ENCODE data around the gene RTP5. TPM values are rescaled to one million over a fixed set of nuclear protein-coding genes. Genes with fewer than 3 reads are reported as not detected.
"Not testable (repeated sequence)": the region's sequence is repeated elsewhere in the genome, so short reads cannot be mapped to it uniquely, and the experiment has no call there.

Gene RTP5
- total RNA-seq, 1 experiment from 2014 or later = not detected

DNA sequence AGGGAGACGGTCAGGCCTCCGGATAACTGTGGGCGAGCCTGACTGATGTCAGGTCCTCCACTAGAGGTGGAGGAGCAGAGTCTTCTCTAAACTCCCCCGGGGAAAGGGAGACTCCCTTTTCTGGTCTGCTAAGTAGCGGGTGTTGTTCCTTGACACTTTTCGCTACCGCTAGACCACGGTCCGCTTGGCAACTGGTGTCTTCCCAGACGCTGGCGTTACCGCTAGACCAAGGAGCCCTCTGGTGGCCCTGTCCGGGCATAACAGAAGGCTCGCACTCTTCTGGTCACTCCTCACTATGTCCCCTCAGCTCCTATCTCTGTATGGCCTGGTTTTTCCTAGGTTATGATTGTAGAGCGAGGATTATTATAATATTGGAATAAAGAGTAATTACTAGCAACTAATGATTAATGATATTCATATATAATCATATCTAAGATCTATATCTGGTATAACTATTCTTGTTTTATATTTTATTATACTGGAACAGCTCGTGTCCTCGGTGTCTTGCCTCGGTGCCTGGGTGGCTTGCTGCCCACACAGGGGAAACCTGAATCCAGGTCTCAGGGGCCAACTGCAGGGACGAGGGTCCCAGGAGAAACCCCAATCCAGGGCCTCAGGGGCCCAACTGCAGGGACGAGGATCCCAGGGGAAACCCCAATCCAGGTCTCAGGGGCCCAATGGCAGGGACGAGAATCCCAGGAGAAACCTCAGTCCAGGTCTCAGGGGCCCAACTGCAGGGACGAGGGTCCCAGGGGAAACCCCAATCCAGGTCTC lies 6.4 kb downstream of the RTP5 start:
- in situ Hi-C loops (cut with HindIII; ENCODE audit: low pct_unique_long_range_greater_than_20kb, low sequenced_read_pairs) = not testable (repeated sequence)
- DNase-seq (ENCODE audit: low read depth, low spot score) = peak; percentile 56

DNA sequence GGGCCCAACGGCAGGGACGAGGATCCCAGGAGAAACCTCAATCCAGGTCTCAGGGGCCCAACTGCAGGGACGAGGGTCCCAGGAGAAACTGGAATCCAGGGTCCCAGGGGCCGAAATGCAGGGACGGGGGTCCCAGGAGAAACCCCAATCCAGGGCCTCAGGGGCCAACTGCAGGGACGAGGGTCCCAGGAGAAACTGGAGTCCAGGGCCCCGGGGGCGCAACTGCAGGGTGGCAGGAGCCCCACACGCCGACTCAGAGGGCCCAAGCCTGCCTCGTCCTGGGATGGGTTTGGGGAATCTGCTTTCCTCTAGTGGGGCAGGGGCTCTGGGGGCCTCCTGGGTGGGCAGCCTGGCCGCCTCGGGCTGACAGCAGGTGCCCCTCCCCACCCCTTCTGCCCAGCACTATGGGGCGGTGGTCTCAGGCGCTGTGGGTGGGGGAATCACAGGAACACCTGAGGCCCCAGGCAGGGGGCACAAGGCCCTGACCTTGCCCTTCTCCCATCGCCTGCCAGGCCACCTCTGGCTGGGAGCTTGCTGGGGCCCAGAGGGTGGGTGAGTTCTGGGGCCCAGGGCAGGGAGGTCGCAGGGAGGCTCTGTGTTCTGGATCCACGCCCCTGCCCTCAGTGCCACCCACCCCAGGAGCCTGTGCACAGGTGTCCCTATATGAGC lies 7.1 kb downstream of the RTP5 start:
- no peak for DNase-seq (ENCODE audit: low read depth, low spot score)
- in situ Hi-C loops (cut with HindIII; ENCODE audit: low pct_unique_long_range_greater_than_20kb, low sequenced_read_pairs) = no loop called here

DNA sequence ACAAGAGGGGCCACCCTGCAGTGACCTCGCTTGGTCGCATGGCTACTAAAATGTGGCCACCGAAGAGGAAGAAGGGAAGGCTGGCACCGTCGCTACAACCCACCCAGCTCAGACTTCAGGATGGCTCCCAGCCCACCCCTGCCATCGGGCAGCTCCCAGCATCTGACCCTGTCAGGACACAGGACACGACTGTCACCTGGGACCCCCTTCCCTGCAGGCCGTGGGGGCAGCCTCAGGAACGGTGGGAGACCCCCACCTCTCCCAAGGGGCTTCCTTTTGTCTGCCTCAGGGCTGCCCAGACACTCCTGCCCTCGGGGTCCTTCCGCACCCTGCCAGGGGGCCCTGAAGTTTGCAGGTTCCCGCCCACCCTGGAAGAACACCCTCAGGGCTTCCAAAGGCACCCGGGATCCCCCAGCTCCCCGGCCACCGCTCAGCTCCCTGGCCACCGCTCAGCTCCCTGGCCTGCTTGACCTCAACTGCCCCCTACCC lies 7.7 kb downstream of the RTP5 start:
- DNase-seq (ENCODE audit: low read depth, low spot score) = no peak
- in situ Hi-C loops (cut with HindIII; ENCODE audit: low pct_unique_long_range_greater_than_20kb, low sequenced_read_pairs) = no loop called here

DNA sequence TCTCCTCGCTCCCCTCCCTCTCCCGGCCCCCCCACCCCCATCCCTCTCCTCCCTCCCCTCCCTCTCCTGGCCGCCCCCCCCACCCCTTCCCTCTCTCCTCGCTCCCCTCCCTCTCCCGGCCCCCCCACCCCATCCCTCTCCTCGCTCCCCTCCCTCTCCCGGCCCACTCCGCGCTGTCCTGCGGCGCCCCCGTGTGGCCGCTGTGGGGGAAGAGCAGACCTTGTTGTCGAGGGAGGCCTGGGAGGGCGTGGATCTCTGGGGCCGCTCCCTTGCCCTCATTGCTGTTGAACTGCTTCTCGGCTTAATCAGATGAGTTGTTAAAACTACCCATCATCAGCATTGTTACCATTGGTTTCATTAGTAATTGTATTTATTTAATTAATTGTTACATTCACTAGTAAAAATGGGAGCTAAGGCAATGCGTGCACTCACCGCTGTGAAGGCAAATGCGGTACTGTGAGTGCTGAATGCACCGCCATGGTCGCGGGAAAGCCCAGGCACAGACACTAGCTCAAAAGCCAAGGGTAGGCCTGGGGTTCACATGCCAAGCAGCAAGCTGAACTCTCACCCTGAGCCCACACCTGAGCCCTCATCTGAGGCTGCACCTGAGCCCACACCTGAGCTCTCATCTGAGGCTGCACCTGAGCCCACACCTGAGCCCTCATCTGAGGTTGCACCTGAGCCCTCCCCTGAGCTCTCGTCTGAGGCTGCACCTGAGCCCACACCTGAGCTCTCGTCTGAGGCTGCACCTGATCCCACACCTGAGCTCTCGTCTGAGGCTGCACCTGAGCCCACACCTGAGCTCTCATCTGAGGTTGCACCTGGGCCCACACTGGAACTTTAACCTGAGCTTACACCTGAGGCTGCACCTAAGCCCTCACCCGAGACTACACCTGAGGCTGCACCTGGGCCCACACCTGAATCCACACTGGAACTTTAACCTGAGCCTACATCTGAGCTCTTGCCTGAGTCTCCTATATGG lies 8.8 kb downstream of the RTP5 start:
- DNase-seq (ENCODE audit: low read depth, low spot score) = peak; percentile 75
- in situ Hi-C loops (cut with HindIII; ENCODE audit: low pct_unique_long_range_greater_than_20kb, low sequenced_read_pairs) = no loop called here

DNA sequence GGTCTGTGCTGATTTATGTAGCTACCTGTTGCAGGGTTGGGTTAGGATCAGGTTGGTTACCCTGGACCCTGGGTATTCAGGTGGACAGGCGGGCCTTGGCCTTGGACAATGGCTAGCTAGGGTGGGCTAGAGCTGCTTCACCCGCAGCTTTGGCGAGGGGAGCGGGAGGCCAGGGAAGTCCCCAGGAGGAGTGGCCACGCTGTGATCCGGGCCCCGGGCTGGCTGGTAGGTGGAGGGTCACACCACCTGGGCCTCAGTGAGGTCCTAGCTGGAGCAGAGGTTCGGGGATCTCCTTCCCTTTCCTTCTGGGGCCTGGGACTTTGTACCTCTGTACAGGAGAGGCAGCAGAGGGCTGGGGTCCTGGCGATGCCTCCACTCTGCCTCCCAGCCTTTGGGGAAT lies 9.8 kb downstream of the RTP5 start:
- no peak for DNase-seq (ENCODE audit: low read depth, low spot score)
- in situ Hi-C loops (cut with HindIII; ENCODE audit: low pct_unique_long_range_greater_than_20kb, low sequenced_read_pairs) = no loop called here

DNA sequence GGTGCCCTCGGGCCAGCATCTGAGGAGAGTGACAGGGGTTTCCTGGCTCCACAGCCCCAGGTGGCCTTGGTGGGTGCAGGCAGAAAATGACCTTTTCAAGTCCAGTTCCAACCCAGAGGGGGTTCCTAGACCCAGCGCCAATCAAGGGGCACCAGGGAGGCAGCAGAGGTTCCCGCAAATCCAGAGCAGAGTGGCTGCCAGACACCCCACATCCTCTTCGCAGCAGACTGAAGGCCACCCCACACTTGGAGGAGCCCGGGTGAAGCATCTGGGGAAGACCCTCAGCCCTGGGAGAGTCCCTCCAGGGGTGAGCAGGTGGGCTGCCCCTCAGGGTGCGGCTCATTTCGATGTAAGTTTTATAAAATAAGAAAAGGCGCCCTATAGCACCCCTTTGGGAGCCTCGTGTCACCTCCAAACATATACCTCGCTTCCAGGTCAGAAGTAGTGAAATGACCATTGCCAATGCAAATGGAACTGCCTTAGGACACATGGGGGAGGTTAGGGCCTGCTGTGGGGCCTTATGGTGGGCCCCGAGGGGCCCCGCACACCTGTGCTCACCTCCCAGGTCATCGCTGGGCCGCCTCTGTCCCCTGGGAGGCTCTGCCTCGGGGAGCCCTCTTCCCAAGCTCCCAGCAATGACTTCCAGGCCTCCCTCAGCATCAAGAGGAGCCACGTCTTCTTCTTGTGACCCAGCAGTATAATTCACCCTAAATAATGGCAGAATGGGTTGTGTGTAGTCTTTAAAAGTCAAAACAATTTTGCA lies 11.0 kb downstream of the RTP5 start:
- DNase-seq (ENCODE audit: low read depth, low spot score) = no peak

DNA sequence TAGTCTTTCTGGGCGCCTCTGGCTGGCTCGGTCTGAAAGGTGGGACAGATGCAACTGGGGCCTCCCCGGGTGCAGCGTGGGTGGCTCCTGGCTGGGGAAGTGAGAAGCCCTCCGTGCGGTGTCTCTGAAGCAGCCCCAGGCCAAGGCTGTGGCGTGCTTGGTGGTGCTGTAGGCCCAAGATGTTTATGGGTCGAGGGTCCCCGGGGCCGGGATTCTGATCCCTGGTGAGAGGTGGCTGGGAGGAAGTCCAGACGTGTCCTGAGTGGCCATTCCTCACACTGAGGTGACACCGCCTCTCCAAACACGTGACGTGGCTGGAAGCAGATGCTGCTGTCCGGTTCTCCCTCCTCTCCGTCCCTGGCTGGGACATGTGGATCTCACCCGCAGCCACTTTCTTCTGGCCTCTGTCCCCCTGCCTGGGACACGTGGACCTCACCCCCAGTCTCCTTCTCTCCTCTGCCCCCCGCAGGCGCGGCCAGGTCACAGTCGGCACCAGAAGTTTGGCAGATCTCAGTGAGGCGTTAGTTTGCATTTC lies 12.6 kb downstream of the RTP5 start:
- in situ Hi-C loops (cut with HindIII; ENCODE audit: low pct_unique_long_range_greater_than_20kb, low sequenced_read_pairs) = no loop called here
- DNase-seq (ENCODE audit: low read depth, low spot score) = peak; percentile 20

More for the DNA sequence above, 11.0 kb downstream of the RTP5 start:
- in situ Hi-C loops (cut with HindIII; ENCODE audit: low pct_unique_long_range_greater_than_20kb, low sequenced_read_pairs) = no loop called here

DNA sequence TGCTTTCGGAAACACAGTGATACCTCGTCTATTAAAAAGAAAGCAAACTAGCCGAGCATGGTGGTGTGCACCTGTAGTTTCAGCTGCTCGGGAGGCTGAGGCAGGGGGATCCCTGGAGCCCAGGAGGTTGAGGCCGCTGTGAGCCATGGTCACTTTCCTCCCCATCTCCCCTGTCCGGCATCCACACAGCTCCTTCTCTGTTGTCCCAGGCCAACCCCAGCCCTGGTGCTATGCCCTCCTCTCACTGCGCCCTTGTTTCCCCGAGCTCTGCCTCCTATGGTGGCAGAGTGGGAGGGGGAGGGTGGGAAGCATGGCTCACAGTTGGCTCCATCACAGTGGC lies 15.4 kb downstream of the RTP5 start:
- in situ Hi-C loops (cut with HindIII; ENCODE audit: low pct_unique_long_range_greater_than_20kb, low sequenced_read_pairs) = no loop called here
- DNase-seq (ENCODE audit: low read depth, low spot score) = no peak

DNA sequence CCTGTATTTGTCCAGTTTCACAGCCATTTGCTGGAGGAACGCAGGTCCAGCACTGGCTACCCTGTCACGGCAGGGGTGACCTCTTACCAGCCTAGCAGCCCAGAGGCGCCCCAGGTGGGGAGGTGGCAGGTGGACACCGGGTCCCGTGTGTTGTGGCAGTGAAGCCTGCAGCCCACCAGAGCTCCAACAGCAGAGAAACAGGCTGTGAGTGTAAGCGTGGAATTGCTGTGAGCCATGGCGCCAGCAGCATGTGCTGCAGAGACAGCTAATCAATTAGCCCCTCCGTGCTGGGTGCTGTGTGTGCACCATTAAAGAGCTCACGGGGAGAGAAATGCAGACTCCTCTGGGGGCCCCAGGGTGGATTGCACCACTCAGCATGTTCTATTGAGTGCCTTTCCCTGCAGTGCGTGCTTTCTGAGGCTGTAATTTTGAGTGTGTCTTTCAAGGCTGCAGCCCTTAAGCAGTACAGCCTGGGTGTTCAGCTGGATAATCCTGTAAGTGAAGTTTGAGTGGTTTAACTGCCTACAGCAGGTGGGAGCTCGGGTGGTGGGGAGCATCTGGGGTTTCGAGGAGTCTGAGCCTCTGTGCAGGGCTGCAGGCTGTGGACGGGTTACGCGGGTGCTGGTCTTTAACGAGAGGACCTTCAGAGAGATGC lies 15.9 kb downstream of the RTP5 start:
- in situ Hi-C loops (cut with HindIII; ENCODE audit: low pct_unique_long_range_greater_than_20kb, low sequenced_read_pairs) = no loop called here
- no peak for DNase-seq (ENCODE audit: low read depth, low spot score)

DNA sequence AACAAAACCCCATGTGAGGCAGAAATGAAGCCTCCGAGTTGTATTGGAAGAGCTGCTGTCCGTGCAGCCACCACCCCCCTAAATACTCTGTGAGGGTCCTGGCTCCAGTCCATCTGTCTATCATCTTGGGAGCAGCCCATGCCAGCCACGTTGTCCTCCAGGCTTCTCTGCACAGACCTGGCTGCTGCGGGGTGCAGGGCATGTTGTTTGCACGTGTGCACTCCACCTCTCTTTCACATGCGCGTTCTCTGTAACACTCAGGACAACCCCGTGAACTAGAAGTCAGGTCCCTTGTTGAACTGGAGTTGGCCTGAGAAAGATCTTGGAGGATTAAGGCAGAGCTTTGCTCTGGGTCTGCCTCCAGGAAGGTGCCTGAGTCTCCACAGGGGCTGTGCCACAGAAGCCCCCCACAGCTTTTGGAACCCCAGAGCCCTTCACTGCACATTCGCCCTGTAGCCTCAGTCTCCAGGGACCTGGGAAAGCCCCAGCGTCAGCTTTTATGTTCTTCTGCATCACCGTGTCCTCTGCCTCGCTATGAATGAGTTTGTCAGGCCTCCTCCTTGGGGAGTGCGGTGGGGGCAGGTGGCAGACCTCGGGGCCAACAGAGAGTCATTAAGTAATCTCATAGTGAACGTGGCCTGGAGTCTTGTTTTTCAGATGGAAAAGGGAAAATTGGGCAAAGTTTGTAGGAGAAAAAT lies 16.6 kb downstream of the RTP5 start:
- in situ Hi-C loops (cut with HindIII; ENCODE audit: low pct_unique_long_range_greater_than_20kb, low sequenced_read_pairs) = no loop called here
- no peak for DNase-seq (ENCODE audit: low read depth, low spot score)

DNA sequence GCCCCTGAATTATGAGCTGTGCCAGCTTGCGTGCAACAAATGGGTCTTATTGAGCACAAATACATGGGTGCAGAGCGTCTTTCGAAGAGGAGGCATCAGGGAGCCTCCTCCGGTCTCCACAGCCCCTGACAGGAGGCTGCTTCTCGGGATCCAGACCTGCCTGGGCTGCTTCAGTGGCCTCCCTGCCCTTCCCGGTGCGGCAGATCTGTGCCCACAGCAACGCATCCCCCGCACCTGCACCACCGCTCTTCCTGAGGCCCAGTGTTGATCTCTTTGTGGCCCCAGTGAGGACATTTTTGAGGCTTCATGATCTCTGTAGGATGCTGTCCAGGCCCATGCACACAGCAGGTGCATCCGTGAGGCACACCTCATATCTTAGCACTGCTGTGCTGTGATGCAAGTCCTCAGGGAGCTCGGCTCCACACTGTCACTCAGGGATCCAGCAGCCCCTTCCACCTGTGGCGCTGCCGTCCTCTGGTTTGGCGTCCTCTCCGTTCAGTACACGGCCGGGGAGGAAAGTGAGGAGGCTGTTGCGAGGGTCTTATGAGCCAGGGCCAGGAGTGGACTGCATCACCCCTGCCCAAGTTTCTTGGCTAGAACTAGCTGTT lies 17.4 kb downstream of the RTP5 start:
- in situ Hi-C loops (cut with HindIII; ENCODE audit: low pct_unique_long_range_greater_than_20kb, low sequenced_read_pairs) = no loop called here
- DNase-seq (ENCODE audit: low read depth, low spot score) = no peak

DNA sequence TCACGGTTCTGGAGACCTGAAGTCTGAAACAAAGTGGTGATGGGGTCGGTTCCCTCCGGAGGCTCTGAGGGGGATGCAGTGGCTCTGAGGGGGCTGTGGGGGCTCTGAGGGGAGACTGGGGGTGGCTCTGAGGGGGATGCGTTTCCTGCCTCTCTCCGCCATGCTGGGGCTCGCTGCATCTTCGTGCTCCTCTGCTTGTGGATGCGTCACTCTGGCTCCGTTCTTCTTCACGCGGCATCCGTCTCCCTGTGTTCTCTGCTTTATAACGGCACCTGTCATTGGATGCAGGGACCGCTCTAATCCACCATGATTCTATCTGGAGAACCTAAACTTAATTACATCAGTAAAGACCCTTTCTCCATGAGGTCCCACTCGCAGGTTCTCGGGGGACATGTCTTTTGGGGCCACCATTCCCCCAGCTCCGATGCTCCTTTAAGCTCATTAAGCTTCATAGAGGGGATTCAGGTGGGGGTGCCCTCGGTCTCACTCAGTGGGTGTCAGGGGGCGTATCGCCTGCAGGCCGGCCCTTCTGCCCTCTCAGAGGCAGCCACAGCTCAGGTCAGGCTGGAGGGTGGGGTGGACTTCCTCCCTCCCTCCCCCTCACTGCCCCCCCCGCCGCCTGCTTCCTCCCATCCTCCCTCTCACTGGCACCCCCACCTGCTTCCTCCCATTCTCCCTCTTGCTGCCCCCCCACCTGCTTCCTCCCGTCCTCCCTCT lies 18.4 kb downstream of the RTP5 start:
- DNase-seq (ENCODE audit: low read depth, low spot score) = no peak
- in situ Hi-C loops (cut with HindIII; ENCODE audit: low pct_unique_long_range_greater_than_20kb, low sequenced_read_pairs) = no loop called here

DNA sequence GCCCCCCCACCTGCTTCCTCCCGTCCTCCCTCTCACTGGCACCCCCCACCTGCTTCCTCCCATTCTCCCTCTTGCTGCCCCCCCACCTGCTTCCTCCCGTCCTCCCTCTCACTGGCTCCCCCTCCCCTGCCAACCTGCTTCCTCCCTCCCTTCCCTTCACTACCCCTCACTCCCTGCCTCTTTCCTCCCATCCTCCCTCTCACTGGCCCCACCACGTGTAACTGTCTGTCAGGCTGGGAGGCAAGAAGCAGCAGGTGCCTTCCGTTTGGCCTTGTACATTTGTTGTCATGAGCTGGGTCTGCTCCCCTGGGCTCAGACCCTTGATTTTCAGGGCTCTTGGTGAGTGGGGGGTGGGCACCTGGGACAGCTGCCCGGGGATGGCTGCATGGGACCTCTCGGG lies 19.1 kb downstream of the RTP5 start:
- no peak for DNase-seq (ENCODE audit: low read depth, low spot score)
- in situ Hi-C loops (cut with HindIII; ENCODE audit: low pct_unique_long_range_greater_than_20kb, low sequenced_read_pairs) = no loop called here

DNA sequence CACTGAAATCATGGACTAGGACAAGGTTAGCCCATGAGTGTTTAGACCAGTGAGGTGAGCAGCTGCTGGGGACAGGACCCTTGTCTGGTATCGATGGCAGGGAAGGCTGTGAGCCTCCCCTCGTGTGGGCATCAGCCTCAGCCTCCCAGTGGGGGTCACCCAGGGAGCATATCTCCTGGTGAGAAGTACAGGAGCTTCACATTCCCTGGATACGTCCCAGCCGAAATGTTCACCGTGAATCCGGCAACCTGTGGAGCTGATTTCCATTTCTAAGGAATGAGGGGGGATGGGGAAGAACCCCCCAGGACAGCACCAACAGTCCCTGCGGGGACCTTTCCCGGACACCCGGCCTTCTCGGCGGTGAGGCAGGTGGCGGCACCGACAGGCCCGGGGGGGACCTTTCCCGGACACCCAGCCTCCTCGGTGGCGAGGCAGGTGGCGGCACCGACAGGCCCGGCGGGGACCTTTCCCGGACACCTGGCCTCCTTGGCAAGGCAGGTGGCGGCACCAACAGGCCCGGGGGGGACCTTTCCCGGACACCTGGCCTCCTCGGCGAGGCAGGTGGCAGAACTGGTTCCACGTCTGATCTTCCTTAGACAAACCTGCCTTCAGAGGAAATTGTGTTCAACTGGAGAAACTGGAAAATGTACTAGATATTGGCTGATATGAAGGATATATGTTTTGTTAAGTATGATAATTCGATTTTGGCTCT lies 21.2 kb downstream of the RTP5 start:
- DNase-seq (ENCODE audit: low read depth, low spot score) = no peak
- in situ Hi-C loops (cut with HindIII; ENCODE audit: low pct_unique_long_range_greater_than_20kb, low sequenced_read_pairs) = no loop called here
